Psoas muscle (tissue), 8 donors: Measurements from ENCODE around the gene AKAP6. TPM values are rescaled to one million over a fixed set of nuclear protein-coding genes. Genes with fewer than 3 reads are reported as not detected.
"Not testable (repeated sequence)": the region's sequence is repeated elsewhere in the genome, so short reads cannot be mapped to it uniquely, and the experiment has no call there.

ENCODE experiments used
- ATAC-seq, 4 donors: fragments of 200-7000 bp; cut with Tn5 transposase; one replicate each; pipeline ENCODE4 v1.9.1; 2020; ENCODE audit warnings: moderate library complexity in 3 of 4, mild to moderate bottlenecking in 2 of 4
- DNase-seq, 2 donors: peaks; one replicate each; pipeline ENCODE4 v3.0.0-alpha.2; 2020
- H3K27ac ChIP-seq: fragments of 200-600 bp; one replicate; pipeline ENCODE4 v1.8.0; 2022
- H3K27me3 ChIP-seq, 3 donors: fragments of 200-600 bp in 1 of 3; one replicate each; pipeline versions ENCODE4 v1.6.1 to v1.8.0; 2013 to 2022; ENCODE audit warnings: low read length in 2 of 3, mild to moderate bottlenecking in 2 of 3, moderate library complexity in 1 of 3; ENCODE audit not compliant: insufficient read depth in 3 of 3
- H3K36me3 ChIP-seq, 2 donors: fragments of 200-600 bp in 1 of 2; one replicate each; pipeline versions ENCODE4 v1.6.1 to v1.8.0; 2013 to 2022; ENCODE audit warnings: low read depth in 1 of 2, mild to moderate bottlenecking in 1 of 2, moderate library complexity in 1 of 2; ENCODE audit not compliant: insufficient read depth in 1 of 2
- H3K4me1 ChIP-seq: fragments of 200-600 bp; one replicate; pipeline ENCODE4 v1.8.0; 2022
- H3K4me3 ChIP-seq: fragments of 200-600 bp; one replicate; pipeline ENCODE4 v1.8.0; 2022; ENCODE audit warnings: mild to moderate bottlenecking
- H3K9me3 ChIP-seq: fragments of 200-600 bp; one replicate; pipeline ENCODE4 v1.8.0; 2022
- WGBS, 3 donors: extraction: QIAGEN DNeasy Blood & Tissue Kit; methylation state at CpG; one replicate each; pipeline versions ENCODE4 v1.1.6 to v1.1.7; 2013; 5-methylcytosine and 5-hydroxymethylcytosine counted together
- intact Hi-C, 2 donors: fragments of 100-400 bp; cut with DNase I; formaldehyde crosslinking; loops; one replicate each; pipeline versions ENCODE4 v1.11.0 to v1.14.2; 2022
- polyA plus RNA-seq, 3 donors: library from polyadenylated mRNA; stranded (reverse); fragments of 200-250 nt; gene quantifications; one replicate each; pipeline ENCODE4 v1.2.3, GENCODE V29; 2013
- total RNA-seq, 4 donors: library from RNA; stranded (reverse); fragmentation: NEBNext Ultra II Directional in 2 of 4; extraction: Animal tissue kit (Norgen Biotek cat#: 25700) in 2 of 4; gene quantifications; one replicate each; pipeline versions ENCODE4 v1.2.1 to v1.2.4, GENCODE V29; 2021 to 2023
- TF ChIP-seq, protein P1 (sequence below): fragments of 200-600 bp; IDR thresholded peaks from one replicate; pipeline ENCODE4 v1.8.0; 2022; ENCODE audit warnings: antibody characterized with exemption
- donor health status: healthy with polysubstance abuse.
- donor health status: DM: no; HTN: no; CAD: no; lungs with moderate emphysema.
- donor health status: Bipolar disorder and iron deficiency.
- donor health status: healthy.
- donor health status: DM: yes; HTN: yes; CAD: no.
- donor health status: DM: no; HTN: no; CAD: no.
- donor health status: DM: no; HTN: no; CAD: no.
- donor health status: DM: yes; HTN: yes; CAD: no.

Gene AKAP6
- total and polyA plus RNA-seq, 7 donors = 9.1 to 173 (median 113) TPM

GRCh38 chr14:32370714-32371113 is 41.6 kb downstream of the AKAP6 start:
- H3K27ac ChIP-seq = no peak overlapping the region
- peaks cover 4% of the 10 kb centered on the region for H3K4me1 ChIP-seq
- TF ChIP-seq, protein P1, sequence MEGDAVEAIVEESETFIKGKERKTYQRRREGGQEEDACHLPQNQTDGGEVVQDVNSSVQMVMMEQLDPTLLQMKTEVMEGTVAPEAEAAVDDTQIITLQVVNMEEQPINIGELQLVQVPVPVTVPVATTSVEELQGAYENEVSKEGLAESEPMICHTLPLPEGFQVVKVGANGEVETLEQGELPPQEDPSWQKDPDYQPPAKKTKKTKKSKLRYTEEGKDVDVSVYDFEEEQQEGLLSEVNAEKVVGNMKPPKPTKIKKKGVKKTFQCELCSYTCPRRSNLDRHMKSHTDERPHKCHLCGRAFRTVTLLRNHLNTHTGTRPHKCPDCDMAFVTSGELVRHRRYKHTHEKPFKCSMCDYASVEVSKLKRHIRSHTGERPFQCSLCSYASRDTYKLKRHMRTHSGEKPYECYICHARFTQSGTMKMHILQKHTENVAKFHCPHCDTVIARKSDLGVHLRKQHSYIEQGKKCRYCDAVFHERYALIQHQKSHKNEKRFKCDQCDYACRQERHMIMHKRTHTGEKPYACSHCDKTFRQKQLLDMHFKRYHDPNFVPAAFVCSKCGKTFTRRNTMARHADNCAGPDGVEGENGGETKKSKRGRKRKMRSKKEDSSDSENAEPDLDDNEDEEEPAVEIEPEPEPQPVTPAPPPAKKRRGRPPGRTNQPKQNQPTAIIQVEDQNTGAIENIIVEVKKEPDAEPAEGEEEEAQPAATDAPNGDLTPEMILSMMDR = no peak
- H3K4me3 ChIP-seq = no peak overlapping the region
- H3K36me3 ChIP-seq = no peaks in the 10 kb centered on the region
- ATAC-seq (peak in 3 of 4 donors; percentile 59 to 78 (median 73)), DNase-seq (no peak)
- intact Hi-C loops = no loop called here
- WGBS, 3 donors = 39 to 67% (median 44%) methylated on average over 1 of the region's 1 CpG
- H3K27me3 ChIP-seq = no peaks in the 10 kb centered on the region
- H3K9me3 ChIP-seq = no peaks in the 10 kb centered on the region

DNA sequence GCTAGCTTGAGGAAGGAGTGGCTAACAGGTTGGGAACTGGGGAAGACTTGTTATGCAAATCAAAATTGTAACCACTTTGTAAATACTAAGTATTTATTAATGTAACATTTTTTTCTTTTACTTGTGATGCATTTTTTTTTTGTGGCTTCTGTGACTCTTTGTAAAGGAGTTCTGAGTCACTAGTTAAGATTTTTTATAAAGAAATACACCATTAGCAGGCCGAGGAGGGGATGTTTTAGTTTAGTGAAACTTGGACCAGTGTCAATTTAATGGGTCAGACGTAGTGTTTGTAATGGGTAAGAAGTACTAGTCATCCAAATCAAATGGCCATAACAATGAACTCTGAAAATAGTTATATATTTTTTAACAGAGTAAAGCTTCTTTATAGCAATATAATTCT is 43.1 kb downstream of the AKAP6 start:
- WGBS, 3 donors = 46 to 61% (median 53%) methylated on average over 2 of the region's 2 CpGs
- no peak for DNase-seq
- no peak for ATAC-seq
- intact Hi-C loops = no loop called here
- TF ChIP-seq, protein P1 = no peak
- Histone ChIP-seq H3K4me3 (no peak overlapping the region), H3K9me3 (no peaks in the 10 kb centered on the region), H3K4me1 (no peaks in the 10 kb centered on the region), H3K27me3 (no peaks in the 10 kb centered on the region), H3K36me3 (no peaks in the 10 kb centered on the region), H3K27ac (no peak overlapping the region)

DNA sequence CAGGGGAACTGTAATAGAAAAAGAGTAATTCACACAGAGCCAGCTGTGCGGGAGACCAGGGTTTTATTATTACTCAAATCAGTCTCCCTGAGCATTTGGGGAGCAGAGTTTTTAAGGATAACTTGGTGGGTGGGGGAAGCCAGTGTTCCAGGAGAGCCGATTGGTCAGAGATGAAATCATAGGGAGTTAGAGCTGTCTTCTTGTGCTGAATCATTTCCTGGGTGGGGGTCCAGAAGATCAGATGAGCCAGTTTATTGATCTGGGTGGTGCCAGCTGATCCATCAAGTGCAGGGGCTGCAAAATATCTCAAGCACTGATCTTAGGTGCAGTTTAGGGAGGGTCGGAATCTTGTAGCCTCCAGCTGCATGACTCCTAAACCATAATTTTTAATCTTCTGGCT is 44.1 kb downstream of the AKAP6 start:
- WGBS, 3 donors = 86 to 91% (median 86%) methylated on average over 3 of the region's 3 CpGs
- intact Hi-C loops, H3K9me3 ChIP-seq, DNase-seq, H3K36me3 ChIP-seq, H3K4me1 ChIP-seq, ATAC-seq, H3K4me3 ChIP-seq, H3K27ac ChIP-seq, H3K27me3 ChIP-seq: not testable (repeated sequence)

GRCh38 chr14:32374155-32374554 is 45.1 kb downstream of the AKAP6 start:
- Histone ChIP-seq H3K36me3 (no peaks in the 10 kb centered on the region), H3K4me1 (peaks cover under 1% of the 10 kb centered on the region)

GRCh38 chr14:32375663-32376062 is 46.6 kb downstream of the AKAP6 start:
- no peak for DNase-seq
- Histone ChIP-seq H3K4me3 (no peak overlapping the region), H3K27me3 (no peaks in the 10 kb centered on the region), H3K27ac (no peak overlapping the region), H3K4me1 (peaks cover 8% of the 10 kb centered on the region), H3K9me3 (no peaks in the 10 kb centered on the region), H3K36me3 (no peaks in the 10 kb centered on the region)
- TF ChIP-seq, protein P1 = no peak
- ATAC-seq = no peak
- 88 to 95% (median 90%) methylated on average over 2 of the region's 2 CpGs for WGBS, 3 donors
- intact Hi-C loops = no loop called here

More at GRCh38 chr14:32374155-32374554, 45.1 kb downstream of the AKAP6 start:
- 87 to 92% (median 90%) methylated on average over 3 of the region's 3 CpGs for WGBS, 3 donors
- DNase-seq = no peak
- no peak overlapping the region for H3K4me3 ChIP-seq
- intact Hi-C loops = no loop called here
- no peaks in the 10 kb centered on the region for H3K27me3 ChIP-seq
- no peak for ATAC-seq
- H3K9me3 ChIP-seq = no peaks in the 10 kb centered on the region
- TF ChIP-seq, protein P1 = no peak
- H3K27ac ChIP-seq = no peak overlapping the region
